SH-SY5Y (cell line): ENCODE results near the gene SPRED2.

Experiments used
- GATA2 ChIP-seq: IDR thresholded peaks from 2 replicates; pipeline ENCODE4 v1.6.1; 2011; ENCODE audit warnings: mild to moderate bottlenecking, low read depth, low read length
- GATA3 ChIP-seq: IDR thresholded peaks from 2 replicates; pipeline ENCODE4 v1.6.1; 2011; ENCODE audit warnings: low read depth, mild to moderate bottlenecking, low read length, moderate library complexity

DNA sequence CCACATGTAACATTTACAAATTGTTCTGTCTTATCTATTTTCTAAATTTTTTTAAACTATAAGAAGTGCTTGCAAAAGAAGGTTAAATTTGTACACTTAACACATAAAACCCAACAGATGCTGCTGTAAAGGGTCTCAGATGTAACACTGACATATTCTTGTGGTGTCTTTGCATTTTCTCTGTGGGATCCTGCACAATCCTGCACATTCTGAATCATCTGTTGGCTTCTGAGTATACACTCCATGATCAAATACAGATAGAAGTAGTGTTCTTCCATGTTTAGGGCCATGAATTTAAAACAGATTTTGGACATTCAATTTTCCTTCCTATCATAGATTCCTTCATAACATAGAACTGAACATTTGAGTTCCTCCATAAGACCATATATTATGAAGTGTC is 89.0 kb downstream of the SPRED2 start:
- TF ChIP-seq GATA2, result no peak
- no peak for TF ChIP-seq GATA3
